Hematopoietic multipotent progenitor cell treated with erythropoietin and hydrocortisone succinate and interleukin-3 and kit ligand, for 6 days (in vitro differentiated cells): ENCODE measurements around the gene EGLN3.

Source experiments
- DNase-seq: peaks from one replicate; pipeline ENCODE4 v3.0.0-alpha.2; 2015

The EGLN3 gene

GRCh38 chr14:33959692-33960151 is 8.8 kb upstream of the EGLN3 start:
- no peak for DNase-seq

GRCh38 chr14:33958605-33959226 is 7.8 kb upstream of the EGLN3 start:
- DNase-seq: peak; percentile 38

- DNase-seq: no peak
Measured at GRCh38 chr14:33957993-33958392, 7.1 kb upstream of the EGLN3 start.

- no peak for DNase-seq
Measured at GRCh38 chr14:33957299-33957698, 6.4 kb upstream of the EGLN3 start.

GRCh38 chr14:33956640-33957039 is 5.8 kb upstream of the EGLN3 start:
- no peak for DNase-seq

GRCh38 chr14:33954016-33954598 is 3.2 kb upstream of the EGLN3 start:
- no peak for DNase-seq

- no peak for DNase-seq
Measured at GRCh38 chr14:33952541-33952940, 1.7 kb upstream of the EGLN3 start.

- DNase-seq: peak; percentile 83
Measured at GRCh38 chr14:33951183-33951840, 438 bp upstream of the EGLN3 start.

GRCh38 chr14:33949411-33949893 is 1.4 kb downstream of the EGLN3 start:
- no peak for DNase-seq

GRCh38 chr14:33948869-33949408 is 1.9 kb downstream of the EGLN3 start:
- DNase-seq: no peak

GRCh38 chr14:33948145-33948868 is 2.6 kb downstream of the EGLN3 start:
- no peak for DNase-seq

GRCh38 chr14:33946679-33947476 is 4.0 kb downstream of the EGLN3 start:
- peak; percentile 25 for DNase-seq

GRCh38 chr14:33945210-33946088 is 5.4 kb downstream of the EGLN3 start:
- DNase-seq: no peak

- DNase-seq: peak; percentile 76
Measured at GRCh38 chr14:33943096-33943883, 7.6 kb downstream of the EGLN3 start.

GRCh38 chr14:33941718-33942117 is 9.2 kb downstream of the EGLN3 start:
- no peak for DNase-seq

GRCh38 chr14:33940561-33941011 is 10.3 kb downstream of the EGLN3 start:
- peak; percentile 76 for DNase-seq

GRCh38 chr14:33938131-33938949 is 12.5 kb downstream of the EGLN3 start:
- peak; percentile 87 for DNase-seq

- DNase-seq: no peak
Measured at GRCh38 chr14:33936391-33936790, 14.5 kb downstream of the EGLN3 start.

- no peak for DNase-seq
Measured at GRCh38 chr14:33934938-33935337, 15.9 kb downstream of the EGLN3 start.
